Stimulated activated naive CD4-positive, alpha-beta T cell (primary cell): ENCODE data around the gene SPATA20.

Experiments used
- DNase-seq, 6 experiments: peaks; one replicate each; lab custom pipeline; 2025; lab: John Stamatoyannopoulos, UW

Gene SPATA20

GRCh38 chr17:50540560-50541401 lies 6.2 kb upstream of the SPATA20 start:
- DNase-seq, result no peak

- DNase-seq, result peak in 1 of 6 experiments; percentile 24
Observed at GRCh38 chr17:50541402-50541715, 5.6 kb upstream of the SPATA20 start.

DNA sequence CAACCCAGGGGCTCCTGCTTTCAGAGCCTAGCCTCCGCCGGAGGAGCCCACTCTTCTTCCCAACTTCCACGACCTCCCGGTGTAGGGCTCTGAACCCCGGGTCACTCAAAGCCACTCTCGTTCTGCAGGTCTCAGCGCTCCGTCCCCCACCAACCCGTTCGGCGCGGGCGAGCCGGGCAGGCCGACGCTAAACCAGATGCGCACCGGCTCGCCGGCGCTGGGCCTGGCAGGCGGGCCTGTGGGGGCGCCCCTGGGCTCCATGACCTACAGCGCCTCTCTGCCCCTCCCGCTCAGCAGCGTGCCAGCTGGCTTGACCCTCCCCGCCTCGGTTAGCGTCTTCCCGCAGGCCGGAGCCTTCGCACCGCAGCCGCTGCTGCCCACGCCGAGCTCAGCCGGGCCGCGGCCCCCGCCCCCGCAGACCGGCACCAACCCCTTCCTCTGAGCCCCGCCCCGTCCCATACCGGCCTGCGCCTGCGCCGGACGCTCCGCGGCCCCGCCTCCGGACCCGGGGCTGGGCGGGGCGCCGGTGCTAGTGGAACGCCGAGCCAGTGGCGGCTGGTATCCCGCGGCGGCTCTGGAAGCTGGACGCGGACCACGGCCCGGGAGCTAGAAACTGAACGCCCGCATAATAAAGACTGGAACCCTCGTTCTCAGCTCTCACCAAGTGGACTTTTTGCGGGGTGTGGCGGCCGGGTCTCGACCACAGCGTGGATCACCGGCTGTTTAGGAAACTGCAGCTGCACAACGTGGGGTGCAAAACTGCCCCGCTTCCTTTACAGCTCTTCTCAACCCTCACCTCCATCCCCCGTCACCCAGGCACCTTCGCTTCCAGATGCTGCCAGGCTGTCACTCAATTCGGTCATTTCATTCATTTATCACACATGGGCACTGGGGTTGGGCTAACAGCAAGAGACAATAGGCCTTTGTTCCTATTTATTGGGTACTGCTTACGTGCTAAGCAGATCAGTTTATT lies 5.0 kb upstream of the SPATA20 start:
- DNase-seq, result peak; percentile 63 to 85 (median 76)

GRCh38 chr17:50542795-50543774 lies 3.9 kb upstream of the SPATA20 start:
- no peak for DNase-seq

GRCh38 chr17:50544516-50544915 lies 2.5 kb upstream of the SPATA20 start:
- no peak for DNase-seq

GRCh38 chr17:50545311-50545710 lies 1.7 kb upstream of the SPATA20 start:
- no peak for DNase-seq

DNA sequence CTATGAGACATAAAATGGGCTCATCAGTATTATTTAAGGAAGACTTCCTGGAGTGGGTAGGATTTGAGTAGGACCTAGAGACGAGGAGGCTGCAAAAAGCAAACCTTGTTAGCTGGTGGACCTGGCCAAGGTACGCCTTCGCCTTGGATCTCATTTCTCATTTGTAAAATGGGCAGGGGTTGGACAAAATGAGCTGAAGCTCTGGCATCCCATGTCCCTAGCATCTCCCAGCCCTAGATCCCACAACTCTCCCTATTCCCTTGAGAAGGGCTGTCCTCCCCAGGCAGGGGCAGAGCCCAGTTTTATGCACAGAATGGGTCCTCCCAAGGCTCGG lies 306 bp upstream of the SPATA20 start:
- DNase-seq, result no peak

DNA sequence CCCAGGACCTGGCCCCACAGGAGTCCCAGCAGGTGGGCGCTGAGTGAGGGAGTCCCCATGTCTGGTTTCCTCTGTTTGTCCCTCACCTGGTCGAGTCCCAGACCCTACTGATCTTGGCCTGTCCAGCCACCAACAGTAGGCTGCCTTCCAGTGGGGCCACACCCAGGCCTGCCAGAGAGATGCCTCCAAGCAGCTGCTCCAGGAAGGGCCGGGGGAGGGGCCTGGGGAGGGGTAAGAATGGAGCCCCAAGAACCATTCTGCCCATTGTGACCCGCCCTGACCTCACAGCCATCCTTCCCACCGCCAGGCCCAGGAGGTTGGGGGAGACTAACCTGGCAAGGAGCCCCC lies 736 bp downstream of the SPATA20 start:
- DNase-seq, result no peak

DNA sequence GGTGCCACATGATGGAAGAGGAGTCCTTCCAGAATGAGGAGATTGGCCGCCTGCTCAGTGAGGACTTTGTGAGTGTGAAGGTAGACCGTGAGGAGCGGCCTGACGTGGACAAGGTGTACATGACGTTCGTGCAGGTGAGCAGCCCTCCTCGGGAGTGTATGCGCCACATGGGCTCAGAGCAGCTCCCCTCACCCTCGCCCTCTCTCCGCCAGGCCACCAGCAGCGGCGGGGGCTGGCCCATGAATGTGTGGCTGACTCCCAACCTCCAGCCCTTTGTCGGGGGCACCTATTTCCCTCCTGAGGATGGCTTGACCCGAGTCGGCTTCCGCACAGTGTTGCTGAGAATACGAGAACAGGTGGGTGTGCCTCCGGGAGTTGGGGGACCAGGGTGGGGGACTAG lies 1.9 kb downstream of the SPATA20 start:
- no peak for DNase-seq

DNA sequence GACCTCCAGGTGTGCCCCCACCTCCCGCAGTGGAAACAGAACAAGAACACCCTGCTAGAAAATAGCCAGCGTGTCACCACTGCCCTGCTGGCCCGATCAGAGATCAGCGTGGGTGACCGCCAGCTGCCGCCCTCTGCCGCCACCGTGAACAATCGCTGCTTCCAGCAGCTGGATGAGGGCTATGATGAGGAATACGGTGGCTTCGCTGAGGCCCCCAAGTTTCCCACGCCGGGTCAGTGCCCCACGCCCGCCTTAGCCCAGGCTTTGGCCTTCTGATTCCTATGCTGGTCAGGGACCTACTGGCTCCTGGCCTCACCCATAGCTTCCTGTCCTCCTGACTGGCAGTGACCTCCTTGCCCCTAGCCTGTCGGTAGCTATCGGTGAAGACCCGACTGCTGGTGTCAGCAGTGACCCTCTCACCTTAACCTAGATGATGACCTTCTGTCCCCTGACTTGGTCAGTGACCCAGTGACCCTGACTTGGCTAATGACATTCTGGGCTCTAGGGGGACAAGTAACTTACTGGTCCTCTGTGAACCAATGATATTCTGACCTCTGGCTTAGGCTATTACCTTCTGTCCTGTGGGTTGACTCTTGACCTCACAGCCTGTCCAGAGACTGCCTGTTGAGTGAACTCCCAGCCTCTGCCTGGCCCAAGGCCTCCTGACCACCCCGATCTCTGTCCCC lies 2.4 kb downstream of the SPATA20 start:
- no peak for DNase-seq

DNA sequence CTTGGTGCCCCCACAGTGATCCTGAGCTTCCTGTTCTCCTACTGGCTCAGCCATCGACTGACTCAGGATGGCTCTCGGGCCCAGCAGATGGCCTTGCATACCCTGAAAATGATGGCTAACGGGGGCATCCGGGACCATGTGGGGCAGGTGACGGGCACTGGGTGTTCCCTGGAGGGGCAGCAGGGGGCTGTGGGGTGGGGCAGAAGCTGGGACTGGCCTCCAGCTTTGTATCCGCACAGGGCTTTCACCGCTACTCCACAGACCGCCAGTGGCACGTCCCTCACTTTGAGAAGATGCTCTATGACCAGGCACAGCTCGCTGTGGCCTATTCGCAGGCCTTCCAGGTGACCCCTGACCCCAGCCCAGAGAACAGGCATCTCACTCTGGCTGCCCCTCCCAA lies 3.0 kb downstream of the SPATA20 start:
- no peak for DNase-seq

- DNase-seq, result no peak
Observed at GRCh38 chr17:50550661-50551432, 3.9 kb downstream of the SPATA20 start.

- no peak for DNase-seq
Observed at GRCh38 chr17:50551433-50551815, 4.5 kb downstream of the SPATA20 start.

DNA sequence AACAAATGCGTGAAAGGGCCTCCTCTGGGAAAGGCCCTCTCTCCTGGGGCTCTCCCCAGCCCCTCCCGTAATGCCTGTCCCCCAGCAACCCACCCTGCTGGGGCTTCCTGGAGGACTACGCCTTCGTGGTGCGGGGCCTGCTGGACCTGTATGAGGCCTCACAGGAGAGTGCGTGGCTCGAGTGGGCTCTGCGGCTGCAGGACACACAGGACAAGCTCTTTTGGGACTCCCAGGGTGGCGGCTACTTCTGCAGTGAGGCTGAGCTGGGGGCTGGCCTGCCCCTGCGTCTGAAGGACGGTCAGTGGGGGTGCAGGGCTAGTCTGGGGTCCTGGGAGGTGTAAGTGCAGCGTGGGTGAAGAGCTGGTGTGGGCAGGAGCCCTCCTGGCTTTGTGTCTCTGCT lies 4.9 kb downstream of the SPATA20 start:
- DNase-seq, result no peak

DNA sequence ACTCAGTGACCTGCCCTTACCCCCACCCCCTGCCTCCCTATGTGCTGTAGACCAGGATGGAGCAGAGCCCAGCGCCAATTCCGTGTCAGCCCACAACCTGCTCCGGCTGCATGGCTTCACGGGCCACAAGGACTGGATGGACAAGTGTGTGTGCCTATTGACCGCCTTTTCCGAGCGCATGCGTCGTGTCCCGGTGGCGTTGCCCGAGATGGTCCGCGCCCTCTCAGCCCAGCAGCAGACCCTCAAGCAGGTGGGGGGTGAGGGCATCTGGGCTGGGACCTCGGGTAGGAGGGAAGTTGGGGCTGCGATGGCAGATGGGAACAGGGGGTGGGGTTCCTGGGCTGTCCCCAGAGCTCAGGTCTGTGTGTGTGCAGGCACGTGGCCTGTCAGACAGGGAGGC lies 7.2 kb downstream of the SPATA20 start:
- no peak for DNase-seq

DNA sequence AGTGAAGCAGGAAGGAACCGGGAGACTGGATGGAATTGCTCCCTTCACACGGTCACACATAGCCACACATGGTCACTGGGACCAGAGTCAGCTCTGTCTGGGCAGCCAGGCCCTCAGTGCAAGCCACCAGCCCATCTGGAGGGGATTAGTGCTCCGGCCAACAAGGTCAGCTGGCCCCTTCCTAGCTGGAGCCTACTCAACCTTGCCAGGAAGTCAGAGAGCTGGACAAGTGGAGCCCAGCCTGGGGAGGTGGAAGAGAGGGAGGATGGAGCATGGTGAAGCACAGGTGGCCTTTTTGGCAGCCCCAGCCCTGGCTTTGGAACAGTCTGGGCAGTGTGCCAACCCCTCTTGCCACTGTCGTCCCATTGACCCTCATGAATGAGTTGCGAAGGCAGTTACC lies 9.8 kb downstream of the SPATA20 start:
- DNase-seq, result no peak

GRCh38 chr17:50557630-50558029 lies 10.7 kb downstream of the SPATA20 start:
- no peak for DNase-seq

DNA sequence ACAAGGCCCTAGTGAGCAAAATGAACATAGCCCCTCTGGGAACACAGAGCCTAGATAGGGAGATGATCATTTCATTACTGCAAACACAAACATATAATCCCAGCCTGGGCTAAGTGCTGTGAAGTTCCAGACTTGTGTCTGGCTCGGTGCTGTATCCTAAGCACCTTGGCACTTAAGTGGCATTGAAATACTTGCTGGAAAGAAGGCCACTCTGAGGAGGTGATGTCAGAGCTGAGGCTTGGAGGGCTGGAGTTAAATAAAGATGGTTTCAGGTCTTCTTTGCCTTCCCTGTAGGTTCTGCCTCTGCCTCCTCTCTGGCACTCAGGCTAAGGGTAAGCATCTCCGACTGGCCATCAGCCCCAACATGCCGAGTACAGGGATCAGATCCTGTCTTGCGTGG lies 11.1 kb downstream of the SPATA20 start:
- DNase-seq, result no peak

DNA sequence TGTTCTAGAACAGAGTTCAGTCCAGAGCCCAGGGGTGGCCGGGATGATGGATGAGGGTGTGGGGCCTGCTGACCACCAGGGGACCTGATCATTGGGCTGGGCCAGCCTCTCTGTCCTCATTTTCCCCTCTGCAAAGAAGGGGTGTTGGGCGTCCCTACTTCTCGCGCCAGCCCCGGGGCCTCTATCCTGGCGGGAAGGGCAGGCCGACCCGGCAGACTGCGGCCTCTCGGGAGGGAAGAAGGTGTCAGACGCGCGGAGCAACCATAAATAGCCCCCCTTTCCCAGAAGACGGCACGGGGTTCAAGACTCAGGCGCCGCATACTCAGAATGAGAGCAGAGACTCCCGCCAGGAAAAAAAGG lies 11.6 kb downstream of the SPATA20 start:
- DNase-seq, result no peak

DNA sequence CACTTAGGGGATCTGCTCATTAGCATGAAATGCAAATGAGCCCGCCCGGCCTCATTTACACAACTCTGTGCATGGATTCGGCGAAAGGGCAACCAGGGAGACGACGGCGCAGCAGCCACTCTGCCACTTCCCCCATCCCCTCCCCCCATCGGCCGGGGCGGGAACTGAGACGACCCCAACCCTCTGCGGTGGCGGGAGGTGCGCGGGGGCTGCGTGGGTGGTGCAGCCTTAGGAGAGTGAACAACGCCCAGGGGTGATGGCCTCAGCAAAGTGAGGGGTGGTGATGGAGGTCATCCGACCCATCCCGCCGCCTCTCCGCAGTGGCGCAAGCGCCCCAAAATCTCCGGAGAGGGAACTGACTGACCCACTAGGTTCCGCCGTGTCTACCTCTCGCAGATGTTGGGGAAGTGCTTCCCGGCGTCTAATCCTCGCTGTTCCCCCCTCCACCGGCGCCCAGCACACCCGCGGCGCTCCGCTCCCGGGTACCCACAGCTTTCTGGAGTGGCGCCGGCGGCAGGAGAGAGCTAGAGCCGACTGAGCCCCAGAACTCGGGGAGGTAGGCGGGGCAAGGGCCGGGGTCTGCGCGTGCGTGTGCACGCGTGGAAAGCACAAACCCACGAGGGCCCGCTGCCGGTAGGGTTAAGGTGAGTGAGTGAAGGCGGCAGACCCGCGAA lies 12.1 kb downstream of the SPATA20 start:
- peak in 3 of 6 experiments; percentile 19 to 28 (median 28) for DNase-seq
